Type B pancreatic cell (in vitro differentiated cells): ENCODE data around the gene ARMC2. TPM values are rescaled to one million over a fixed set of nuclear protein-coding genes. Genes with fewer than 3 reads are reported as not detected.

Experiments used
- DNase-seq: peaks from one replicate; pipeline ENCODE4 v3.0.0; 2021; ENCODE audit warnings: mixed read lengths; ENCODE audit not compliant: unreplicated experiment; ENCODE audit errors: extremely low spot score
- H3K27ac Mint-ChIP-seq: 2 replicates; pipeline ENCODE4 v1.8.0; 2021; ENCODE audit warnings: mild to moderate bottlenecking, mixed read lengths
- H3K27me3 Mint-ChIP-seq: 2 replicates; pipeline ENCODE4 v1.8.0; 2021; ENCODE audit warnings: mixed read lengths
- H3K36me3 Mint-ChIP-seq: 2 replicates; pipeline ENCODE4 v1.8.0; 2021; ENCODE audit warnings: mixed read lengths
- H3K4me1 Mint-ChIP-seq: one replicate; pipeline ENCODE4 v1.8.0; 2021; ENCODE audit warnings: mixed read lengths; ENCODE audit not compliant: unreplicated experiment
- H3K4me3 Mint-ChIP-seq: 2 replicates; pipeline ENCODE4 v1.8.0; 2021; ENCODE audit warnings: mild to moderate bottlenecking, mixed read lengths
- H3K9me3 Mint-ChIP-seq: 2 replicates; pipeline ENCODE4 v1.8.0; 2021; ENCODE audit warnings: mixed read lengths
- total RNA-seq: library from RNA; stranded (reverse); gene quantifications from 2 replicates; pipeline ENCODE4 v1.2.1, GENCODE V29; 2021; ENCODE audit warnings: low replicate concordance
- TF ChIP-seq, protein P1 (sequence below): fragments of 200-600 bp; sonication (generic); conservative IDR thresholded peaks from 2 replicates; pipeline ENCODE4 v1.5.0; 2021; ENCODE audit warnings: antibody characterized with exemption, mild to moderate bottlenecking

ARMC2 gene
- total RNA-seq, 1 donor from 2014 or later: 15.5 TPM

DNA sequence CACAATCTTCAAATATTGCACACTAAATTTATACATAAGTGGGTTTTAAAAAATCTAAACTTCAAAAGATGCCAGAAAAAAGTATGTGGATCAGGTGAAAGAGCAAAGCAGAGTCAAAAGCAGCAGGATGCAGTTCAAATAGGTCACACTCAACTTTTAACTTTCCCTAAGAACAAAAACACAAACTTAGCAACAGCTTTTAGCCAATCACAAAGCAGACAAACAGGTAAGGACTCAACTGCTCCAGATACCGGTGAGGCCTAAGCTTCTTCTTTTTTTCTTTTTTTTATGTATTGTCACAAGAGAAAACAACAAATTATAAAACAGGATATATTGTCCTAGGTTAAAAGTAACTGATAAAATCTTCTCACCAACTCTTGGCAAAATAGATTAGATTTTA lies 171.7 kb downstream of the ARMC2 start:
- H3K4me1 Mint-ChIP-seq: peaks cover 12% of the 10 kb centered on the region
- TF ChIP-seq, protein P1, sequence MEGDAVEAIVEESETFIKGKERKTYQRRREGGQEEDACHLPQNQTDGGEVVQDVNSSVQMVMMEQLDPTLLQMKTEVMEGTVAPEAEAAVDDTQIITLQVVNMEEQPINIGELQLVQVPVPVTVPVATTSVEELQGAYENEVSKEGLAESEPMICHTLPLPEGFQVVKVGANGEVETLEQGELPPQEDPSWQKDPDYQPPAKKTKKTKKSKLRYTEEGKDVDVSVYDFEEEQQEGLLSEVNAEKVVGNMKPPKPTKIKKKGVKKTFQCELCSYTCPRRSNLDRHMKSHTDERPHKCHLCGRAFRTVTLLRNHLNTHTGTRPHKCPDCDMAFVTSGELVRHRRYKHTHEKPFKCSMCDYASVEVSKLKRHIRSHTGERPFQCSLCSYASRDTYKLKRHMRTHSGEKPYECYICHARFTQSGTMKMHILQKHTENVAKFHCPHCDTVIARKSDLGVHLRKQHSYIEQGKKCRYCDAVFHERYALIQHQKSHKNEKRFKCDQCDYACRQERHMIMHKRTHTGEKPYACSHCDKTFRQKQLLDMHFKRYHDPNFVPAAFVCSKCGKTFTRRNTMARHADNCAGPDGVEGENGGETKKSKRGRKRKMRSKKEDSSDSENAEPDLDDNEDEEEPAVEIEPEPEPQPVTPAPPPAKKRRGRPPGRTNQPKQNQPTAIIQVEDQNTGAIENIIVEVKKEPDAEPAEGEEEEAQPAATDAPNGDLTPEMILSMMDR: no peak
- H3K36me3 Mint-ChIP-seq: no peaks in the 10 kb centered on the region
- no peaks in the 10 kb centered on the region for H3K9me3 Mint-ChIP-seq
- no peaks in the 10 kb centered on the region for H3K27me3 Mint-ChIP-seq
- H3K4me3 Mint-ChIP-seq: no peak overlapping the region
- DNase-seq: no peak
- no peak overlapping the region for H3K27ac Mint-ChIP-seq

DNA sequence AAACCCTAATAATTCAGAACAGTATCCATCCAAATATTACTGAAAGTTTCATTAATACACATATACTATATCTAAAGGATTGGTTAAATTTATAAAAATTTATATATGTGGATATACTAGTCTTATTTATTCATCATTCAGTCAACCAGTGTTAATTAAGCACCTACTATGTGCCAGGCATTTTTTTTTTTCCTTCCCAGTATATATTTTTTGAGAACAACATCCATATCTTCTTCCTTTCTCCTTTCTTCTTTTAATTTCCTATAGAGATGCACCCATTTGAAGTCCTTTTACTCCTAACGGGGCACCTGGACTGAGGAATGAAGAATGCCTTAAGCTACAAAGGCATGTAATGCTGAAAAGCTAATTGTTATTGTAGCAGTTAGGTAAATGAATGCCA lies 173.6 kb downstream of the ARMC2 start:
- TF ChIP-seq, protein P1: no peak
- no peak overlapping the region for H3K4me3 Mint-ChIP-seq
- H3K36me3 Mint-ChIP-seq: no peaks in the 10 kb centered on the region

DNA sequence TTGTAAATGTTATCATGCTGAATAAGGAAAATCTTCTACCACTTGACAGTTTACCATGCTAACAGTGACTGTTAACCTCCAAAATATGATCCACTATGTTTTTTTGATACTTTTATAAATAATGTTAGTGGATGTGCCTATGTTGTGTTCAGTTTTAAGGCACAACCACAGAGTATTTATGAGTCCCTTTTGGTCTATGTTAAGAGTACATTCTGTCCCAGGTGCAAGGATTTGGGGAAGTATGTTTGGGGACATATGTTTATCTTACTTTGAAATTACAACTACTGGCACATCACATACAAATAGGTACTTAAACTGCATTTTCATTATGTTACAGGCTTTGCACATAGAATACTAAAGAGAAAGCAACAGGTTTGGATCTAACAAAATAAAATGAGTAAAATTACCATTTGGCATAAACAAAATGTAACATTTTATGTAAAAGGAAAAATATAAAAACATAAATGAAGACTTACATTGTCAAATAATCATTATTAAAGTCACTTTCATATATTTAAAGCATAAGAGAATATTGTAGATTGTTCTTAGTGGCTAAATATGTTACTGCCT lies 175.2 kb downstream of the ARMC2 start:
- DNase-seq: no peak
- H3K4me1 Mint-ChIP-seq: peaks cover 6% of the 10 kb centered on the region
- H3K27me3 Mint-ChIP-seq: no peaks in the 10 kb centered on the region
- no peak overlapping the region for H3K27ac Mint-ChIP-seq
- H3K9me3 Mint-ChIP-seq: no peaks in the 10 kb centered on the region
- TF ChIP-seq, protein P1: no peak
- H3K4me3 Mint-ChIP-seq: no peak overlapping the region
- no peaks in the 10 kb centered on the region for H3K36me3 Mint-ChIP-seq

More for the DNA sequence above, 173.6 kb downstream of the ARMC2 start:
- peaks cover 6% of the 10 kb centered on the region for H3K4me1 Mint-ChIP-seq
- H3K9me3 Mint-ChIP-seq: no peaks in the 10 kb centered on the region
- no peaks in the 10 kb centered on the region for H3K27me3 Mint-ChIP-seq
- no peak for DNase-seq
- no peak overlapping the region for H3K27ac Mint-ChIP-seq

Other genes starting within 250 kb of the ARMC2 start
- 31.1 and 33.3 TPM in 2 replicates for gene SESN1, start 246.4 kb downstream of the ARMC2 start, total RNA-seq
- 6.0 and 20.7 TPM in 2 replicates for gene CEP57L1, start 247.1 kb downstream of the ARMC2 start, total RNA-seq